HepG2 (cell line): ENCODE data around the gene LSM12. TPM values are rescaled to one million over a fixed set of nuclear protein-coding genes. Genes with fewer than 3 reads are reported as not detected.

Experiments used
- ATAC-seq: fragments of 200-7000 bp; cut with Tn5 transposase; 3 replicates; pipeline ENCODE4 v1.9.1; 2020; ENCODE audit warnings: mild to moderate bottlenecking, moderate library complexity
- BruUV-seq: library from RNA; stranded (reverse); fragments of 400-500 nt; replicated peaks from 2 replicates; lab custom pipeline; 2021; lab: Mats Ljungman, UMichigan
- CTCF ChIA-PET: fragments of 300-600 bp; formaldehyde crosslinking; extraction: SDS; loops from one replicate; lab custom pipeline; 2021; ENCODE audit warnings: low total read pairs, inconsistent platforms, low intra/inter-chr PET ratio; lab: Yijun Ruan, JAX
- POLR2A ChIA-PET: fragments of 350-600 bp; sonication (Branson Sonifier 250); formaldehyde crosslinking; loops from one replicate; lab custom pipeline; 2020; ENCODE audit warnings: antibody characterized with exemption, inconsistent platforms; lab: Yijun Ruan, JAX
- DNase-seq: peaks from one replicate; pipeline ENCODE4 v3.0.0-alpha.2; 2015; ENCODE audit warnings: low spot score
- FAIRE-seq: peaks from 3 replicates; lab custom pipeline; 2011; peaks lifted over from hg19 to GRCh38; lab: Jason Lieb, UNC
- H2AFZ ChIP-seq: one replicate; pipeline ENCODE4 v1.6.1; 2011; ENCODE audit warnings: low read length, inconsistent platforms
- H3K27ac ChIP-seq: fragments of 300-600 bp; 3 replicates; pipeline ENCODE4 v1.8.0; 2011; ENCODE audit warnings: mixed run types, mild to moderate bottlenecking, mixed read lengths, low read length, inconsistent platforms; ENCODE audit not compliant: insufficient read depth; ENCODE audit errors: extremely low read length
- H3K27me3 ChIP-seq, 2 experiments: fragments of 200-600 bp in 1 of 2; 2 replicates in 1 of 2; 3 replicates in 1 of 2; pipeline versions ENCODE4 v1.6.0 to v1.8.0; 2011; ENCODE audit warnings: low read length in 2 of 2, mild to moderate bottlenecking in 2 of 2, moderate library complexity in 2 of 2, inconsistent platforms in 1 of 2; ENCODE audit not compliant: insufficient read depth in 2 of 2, control insufficient read depth in 1 of 2
- H3K36me3 ChIP-seq, 2 experiments: fragments of 200-600 bp in 1 of 2; replicated peaks in 1 of 2; 2 replicates in 1 of 2; 3 replicates in 1 of 2; pipeline versions ENCODE4 v1.5.1 to v1.8.0; 2011; ENCODE audit warnings: low read length in 2 of 2, inconsistent platforms in 1 of 2; ENCODE audit not compliant: insufficient read depth in 2 of 2, control insufficient read depth in 1 of 2
- H3K4me1 ChIP-seq: 2 replicates; pipeline ENCODE4 v1.5.1; 2012; ENCODE audit warnings: low read length, inconsistent platforms; ENCODE audit not compliant: insufficient read depth
- H3K4me2 ChIP-seq: 2 replicates; pipeline ENCODE4 v1.6.0; 2011; ENCODE audit warnings: low read depth, low read length, inconsistent platforms
- H3K4me3 ChIP-seq, 3 experiments: fragments of 200-600 bp in 1 of 3; sonication (generic), shearing (Covaris generic) in 1 of 3; replicated peaks in 1 of 3; 2 replicates each; pipeline ENCODE4 v1.5.1; 2011 to 2016; ENCODE audit warnings: low read length in 3 of 3, inconsistent platforms in 2 of 3, low read depth in 2 of 3, mild to moderate bottlenecking in 2 of 3, control low read depth in 1 of 3, mixed read lengths in 1 of 3; ENCODE audit not compliant: insufficient read depth in 1 of 3
- H3K79me2 ChIP-seq: one replicate; pipeline ENCODE4 v1.6.1; 2011; ENCODE audit warnings: low read length, inconsistent platforms; ENCODE audit not compliant: insufficient read depth
- H3K9ac ChIP-seq: 2 replicates; pipeline ENCODE4 v1.6.0; 2011; ENCODE audit warnings: mild to moderate bottlenecking, low read depth, low read length, inconsistent platforms; ENCODE audit not compliant: insufficient read depth
- H3K9me3 ChIP-seq: 2 replicates; pipeline ENCODE4 v1.5.1; 2012; ENCODE audit warnings: mild to moderate bottlenecking, low read length
- H4K20me1 ChIP-seq: 2 replicates; pipeline ENCODE4 v1.6.0; 2011; ENCODE audit warnings: inconsistent platforms, mild to moderate bottlenecking, low read length, moderate library complexity; ENCODE audit not compliant: insufficient read depth
- DMAP1 ChIP-seq: IDR thresholded peaks from 2 replicates; pipeline ENCODE4 v1.6.1; 2016
- ELF3 ChIP-seq: IDR thresholded peaks from 2 replicates; pipeline ENCODE4 v1.6.1; 2016; ENCODE audit warnings: missing genetic modification reagents, missing compliant biosample characterization
- FOSL2 ChIP-seq: sonication (generic); formaldehyde crosslinking; IDR thresholded peaks from 2 replicates; pipeline ENCODE4 v1.4.0; 2020; ENCODE audit warnings: missing genetic modification reagents
- KDM1A ChIP-seq: IDR thresholded peaks from 2 replicates; pipeline ENCODE4 v1.6.1; 2016; ENCODE audit warnings: missing compliant biosample characterization
- MTF2 ChIP-seq: sonication (generic); formaldehyde crosslinking; IDR thresholded peaks from 2 replicates; pipeline ENCODE4 v1.5.0; 2020; ENCODE audit warnings: missing genetic modification reagents, borderline replicate concordance
- PHF21A ChIP-seq: sonication (generic); formaldehyde crosslinking; IDR thresholded peaks from 2 replicates; pipeline ENCODE4 v1.5.0; 2020; ENCODE audit warnings: mild to moderate bottlenecking, missing genetic modification reagents
- PLRG1 ChIP-seq: fragments of 450-650 bp; conservative IDR thresholded peaks from 2 replicates; pipeline ENCODE4 v1.6.1; 2016
- RBM22 ChIP-seq: fragments of 200-400 bp; formaldehyde crosslinking; optimal IDR thresholded peaks from 2 replicates; pipeline ENCODE3; 2017; ENCODE audit warnings: mild to moderate bottlenecking, low read length, moderate library complexity
- ZNF230 ChIP-seq: sonication (generic); formaldehyde crosslinking; IDR thresholded peaks from 2 replicates; pipeline ENCODE4 v1.4.0; 2020; ENCODE audit warnings: mild to moderate bottlenecking, missing genetic modification reagents
- ZNF253 ChIP-seq: sonication (generic); formaldehyde crosslinking; IDR thresholded peaks from 2 replicates; pipeline ENCODE4 v1.8.0; 2022; ENCODE audit warnings: mild to moderate bottlenecking, missing genetic modification reagents, borderline replicate concordance
- ZNF337 ChIP-seq: sonication (generic); formaldehyde crosslinking; IDR thresholded peaks from 2 replicates; pipeline ENCODE4 v1.5.1; 2020; ENCODE audit warnings: missing genetic modification reagents, low read depth, mild to moderate bottlenecking, borderline replicate concordance
- WGBS: methylation state at CpG from one replicate; pipeline ENCODE4 v1.1.6; 2017; ENCODE audit warnings: low lambda C conversion rate; 5-methylcytosine and 5-hydroxymethylcytosine counted together
- in situ Hi-C: cut with HindIII; loops from 2 replicates; pipeline ENCODE4 v1.10.0; 2017; ENCODE audit warnings: low pct_unique_long_range_greater_than_20kb; ENCODE audit not compliant: extremely low pct_ligation_motif_present
- intact Hi-C: fragments of 100-400 bp; cut with micrococcal nuclease; formaldehyde crosslinking; loops from one replicate; pipeline ENCODE4 v1.10.0; 2022; ENCODE audit not compliant: unreplicated experiment
- polyA plus RNA-seq, 8 experiments: library from polyadenylated mRNA; depleted of rRNA in 3 of 8; stranded (reverse) in 7 of 8; unstranded in 1 of 8; fragments of >200 nt; fragmentation: Illumina TruSeq in 4 of 8; extraction: Trizol in 4 of 8; gene quantifications; 2 replicates each; pipeline versions ENCODE4 v1.2.1 to v1.2.3, GENCODE V29; 2011 to 2016; ENCODE audit warnings: low read depth in 4 of 8, missing spikeins in 1 of 8, mixed read lengths in 1 of 8; ENCODE audit not compliant: insufficient read depth in 1 of 8
- total RNA-seq, 5 experiments: library from RNA; depleted of rRNA; stranded (reverse); fragments of >200 nt; fragmentation: Illumina TruSeq; extraction: Trizol; gene quantifications; 2 replicates each; pipeline ENCODE4 v1.2.3, GENCODE V29; 2016; ENCODE audit warnings: low read depth in 1 of 5
- TF ChIP-seq, protein P1 (sequence below): sonication (generic); formaldehyde crosslinking; IDR thresholded peaks from 2 replicates; pipeline ENCODE4 v1.8.0; 2022; ENCODE audit warnings: mild to moderate bottlenecking, missing genetic modification reagents, borderline replicate concordance

The LSM12 gene
- total and polyA plus RNA-seq, 2 of the 13 experiments (the other 11 are each of a cell fraction or from before 2014, with no cell fraction given) = 52.8 to 55.7 TPM

GRCh38 chr17:44012391-44012790 is 54.1 kb downstream of the LSM12 start:
- Histone ChIP-seq H3K36me3 (peaks cover 3 to 17% of the 10 kb centered on the region in 2 experiments; a peak in 3 of 5 replicates), H3K9me3 (no peaks in the 10 kb centered on the region), H3K9ac (no peak overlapping the region), H3K27ac (no peak overlapping the region), H4K20me1 (no peaks in the 10 kb centered on the region), H3K4me2 (no peak overlapping the region), H3K4me3 (no peak overlapping the region), H2AFZ (no peak overlapping the region), H3K4me1 (peaks cover 40% of the 10 kb centered on the region), H3K79me2 (peaks cover 8% of the 10 kb centered on the region), H3K27me3 (no peaks in the 10 kb centered on the region; a peak in 1 of 5 replicates)
- CTCF ChIA-PET = no interaction called here
- DNase-seq (no peak), ATAC-seq (no peak), FAIRE-seq (no peak)
- POLR2A ChIA-PET = interaction anchor here (0.8 to 1.5 kb wide), 4 partner anchors 10 to 54 kb away, joined by 3 to 5 read pairs (median 4); partner anchors contain the start of gene LSM12
- WGBS = 91% methylated on average over 3 of the region's 3 CpGs
- intact Hi-C loops = no loop called here
- no peak for TF ChIP-seq MTF2 (CRISPR knock-in tag)
- TF ChIP-seq PLRG1 = no peak
- no peak for TF ChIP-seq ZNF253
- no peak for TF ChIP-seq KDM1A (CRISPR knock-in tag)
- no peak for TF ChIP-seq PHF21A (CRISPR knock-in tag)
- TF ChIP-seq ELF3 = no peak
- no peak for TF ChIP-seq FOSL2 (CRISPR knock-in tag)
- TF ChIP-seq ZNF230 (CRISPR knock-in tag) = no peak
- no peak for TF ChIP-seq RBM22
- no peak for TF ChIP-seq ZNF337 (CRISPR knock-in tag)
- TF ChIP-seq DMAP1 (CRISPR knock-in tag) = no peak
- TF ChIP-seq, protein P1, sequence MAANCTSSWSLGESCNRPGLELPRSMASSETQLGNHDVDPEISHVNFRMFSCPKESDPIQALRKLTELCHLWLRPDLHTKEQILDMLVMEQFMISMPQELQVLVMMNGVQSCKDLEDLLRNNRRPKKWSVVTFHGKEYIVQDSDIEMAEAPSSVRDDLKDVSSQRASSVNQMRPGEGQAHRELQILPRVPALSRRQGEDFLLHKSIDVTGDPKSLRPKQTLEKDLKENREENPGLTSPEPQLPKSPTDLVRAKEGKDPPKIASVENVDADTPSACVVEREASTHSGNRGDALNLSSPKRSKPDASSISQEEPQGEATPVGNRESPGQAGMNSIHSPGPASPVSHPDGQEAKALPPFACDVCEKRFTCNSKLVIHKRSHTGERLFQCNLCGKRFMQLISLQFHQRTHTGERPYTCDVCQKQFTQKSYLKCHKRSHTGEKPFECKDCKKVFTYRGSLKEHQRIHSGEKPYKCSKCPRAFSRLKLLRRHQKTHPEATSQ (CRISPR knock-in tag) = no peak
- no TSS peak for BruUV-seq
- in situ Hi-C loops = no loop called here
